Neural cell (in vitro differentiated cells): Measurements from ENCODE around the gene TTC21B.

Experiments used
- CTCF ChIP-seq: fragments of 450-650 bp; IDR thresholded peaks from 2 replicates; pipeline ENCODE4 v1.5.1; 2014; ENCODE audit warnings: antibody characterized with exemption, mild to moderate bottlenecking, moderate library complexity; ENCODE audit not compliant: poor library complexity, severe bottlenecking
- EP300 ChIP-seq: fragments of 450-650 bp; conservative IDR thresholded peaks from 2 replicates; pipeline ENCODE4 v1.6.1; 2014; ENCODE audit warnings: antibody characterized with exemption, mild to moderate bottlenecking, moderate library complexity; ENCODE audit not compliant: poor library complexity, severe bottlenecking
- POLR2AphosphoS5 ChIP-seq: IDR thresholded peaks from 2 replicates; pipeline ENCODE4 v1.6.1; 2012
- SMC3 ChIP-seq: fragments of 450-650 bp; conservative IDR thresholded peaks from 2 replicates; pipeline ENCODE4 v1.6.1; 2014; ENCODE audit warnings: antibody characterized with exemption, mild to moderate bottlenecking, moderate library complexity; ENCODE audit not compliant: poor library complexity
- TAF1 ChIP-seq: IDR thresholded peaks from 2 replicates; pipeline ENCODE4 v1.6.1; 2012; ENCODE audit warnings: low read depth
- TF ChIP-seq, protein P1 (sequence below): IDR thresholded peaks from 2 replicates; pipeline ENCODE4 v1.6.1; 2012; ENCODE audit warnings: borderline replicate concordance

- TF ChIP-seq CTCF, result no peak
- TF ChIP-seq, protein P1, sequence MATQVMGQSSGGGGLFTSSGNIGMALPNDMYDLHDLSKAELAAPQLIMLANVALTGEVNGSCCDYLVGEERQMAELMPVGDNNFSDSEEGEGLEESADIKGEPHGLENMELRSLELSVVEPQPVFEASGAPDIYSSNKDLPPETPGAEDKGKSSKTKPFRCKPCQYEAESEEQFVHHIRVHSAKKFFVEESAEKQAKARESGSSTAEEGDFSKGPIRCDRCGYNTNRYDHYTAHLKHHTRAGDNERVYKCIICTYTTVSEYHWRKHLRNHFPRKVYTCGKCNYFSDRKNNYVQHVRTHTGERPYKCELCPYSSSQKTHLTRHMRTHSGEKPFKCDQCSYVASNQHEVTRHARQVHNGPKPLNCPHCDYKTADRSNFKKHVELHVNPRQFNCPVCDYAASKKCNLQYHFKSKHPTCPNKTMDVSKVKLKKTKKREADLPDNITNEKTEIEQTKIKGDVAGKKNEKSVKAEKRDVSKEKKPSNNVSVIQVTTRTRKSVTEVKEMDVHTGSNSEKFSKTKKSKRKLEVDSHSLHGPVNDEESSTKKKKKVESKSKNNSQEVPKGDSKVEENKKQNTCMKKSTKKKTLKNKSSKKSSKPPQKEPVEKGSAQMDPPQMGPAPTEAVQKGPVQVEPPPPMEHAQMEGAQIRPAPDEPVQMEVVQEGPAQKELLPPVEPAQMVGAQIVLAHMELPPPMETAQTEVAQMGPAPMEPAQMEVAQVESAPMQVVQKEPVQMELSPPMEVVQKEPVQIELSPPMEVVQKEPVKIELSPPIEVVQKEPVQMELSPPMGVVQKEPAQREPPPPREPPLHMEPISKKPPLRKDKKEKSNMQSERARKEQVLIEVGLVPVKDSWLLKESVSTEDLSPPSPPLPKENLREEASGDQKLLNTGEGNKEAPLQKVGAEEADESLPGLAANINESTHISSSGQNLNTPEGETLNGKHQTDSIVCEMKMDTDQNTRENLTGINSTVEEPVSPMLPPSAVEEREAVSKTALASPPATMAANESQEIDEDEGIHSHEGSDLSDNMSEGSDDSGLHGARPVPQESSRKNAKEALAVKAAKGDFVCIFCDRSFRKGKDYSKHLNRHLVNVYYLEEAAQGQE, result no peak
- TF ChIP-seq POLR2AphosphoS5, result no peak
- TF ChIP-seq SMC3, result no peak
- no peak for TF ChIP-seq EP300
- no peak for TF ChIP-seq TAF1
Observed at GRCh38 chr2:165905269-165905668, 48.3 kb downstream of the TTC21B start.
